GM12878 (cell line): ENCODE data around the gene GSG1L. TPM values are rescaled to one million over a fixed set of nuclear protein-coding genes. Genes with fewer than 3 reads are reported as not detected.

ENCODE experiments used
- ATAC-seq: fragments of 200-7000 bp; cut with Tn5 transposase; 3 replicates; pipeline ENCODE4 v1.9.1; 2020; ENCODE audit warnings: mild to moderate bottlenecking, moderate library complexity
- BruUV-seq: library from RNA; stranded (reverse); fragments of 400-500 nt; replicated peaks from 2 replicates; lab custom pipeline; 2021; lab: Mats Ljungman, UMichigan
- CTCF ChIA-PET: fragments of 300-600 bp; sonication (Branson Sonifier 250); formaldehyde crosslinking; extraction: SDS; loops from one replicate; lab custom pipeline; 2021; ENCODE audit warnings: inconsistent platforms; lab: Yijun Ruan, JAX
- POLR2A ChIA-PET: fragments of 350-600 bp; formaldehyde crosslinking; extraction: SDS; loops from one replicate; lab custom pipeline; 2021; ENCODE audit warnings: inconsistent platforms; lab: Charles Lee
- RAD21 ChIA-PET: fragments of 300-600 bp; sonication (Branson Sonifier 250); formaldehyde crosslinking; loops from one replicate; lab custom pipeline; 2023; ENCODE audit warnings: antibody characterized with exemption; ENCODE audit not compliant: unreplicated experiment; lab: Charles Lee
- SMC1A ChIA-PET: fragments of 300-600 bp; sonication (Branson Sonifier 250); formaldehyde crosslinking; loops from one replicate; lab custom pipeline; 2023; ENCODE audit not compliant: unreplicated experiment, uncharacterized antibody; lab: Charles Lee
- DNase-seq: peaks from one replicate; pipeline ENCODE4 v3.0.0-alpha.2; 2011; ENCODE audit warnings: low read depth, low spot score
- FAIRE-seq: peaks from 3 replicates; lab custom pipeline; 2011; peaks lifted over from hg19 to GRCh38; lab: Jason Lieb, UNC
- H2AFZ ChIP-seq: 2 replicates; pipeline ENCODE4 v1.6.0; 2011; ENCODE audit warnings: low read depth, low read length, control low read depth; ENCODE audit not compliant: control insufficient read depth
- H3K27ac ChIP-seq: 2 replicates; pipeline ENCODE4 v1.5.1; 2011; ENCODE audit warnings: control low read depth; ENCODE audit not compliant: control insufficient read depth, insufficient read depth
- H3K27me3 ChIP-seq, 2 experiments: replicated peaks in 1 of 2; 2 replicates each; pipeline versions ENCODE4 v1.6.0 to v1.6.1; 2011; ENCODE audit warnings: low read length in 1 of 2; ENCODE audit not compliant: control insufficient read depth in 2 of 2, insufficient read depth in 2 of 2
- H3K36me3 ChIP-seq, 2 experiments: 2 replicates each; pipeline ENCODE4 v1.5.1; 2011; ENCODE audit warnings: low read length in 1 of 2; ENCODE audit not compliant: control insufficient read depth in 2 of 2, insufficient read depth in 2 of 2
- H3K4me1 ChIP-seq: 2 replicates; pipeline ENCODE4 v1.6.1; 2011; ENCODE audit warnings: mild to moderate bottlenecking, low read length, moderate library complexity, mixed read lengths; ENCODE audit not compliant: control insufficient read depth, insufficient read depth
- H3K4me2 ChIP-seq: 2 replicates; pipeline ENCODE4 v1.6.0; 2011; ENCODE audit warnings: control low read depth; ENCODE audit not compliant: control insufficient read depth, insufficient read depth
- H3K4me3 ChIP-seq: fragments of 200-600 bp; sonication (generic); 2 replicates; pipeline ENCODE4 v1.5.1; 2016
- H3K79me2 ChIP-seq: 2 replicates; pipeline ENCODE4 v1.6.0; 2011; ENCODE audit warnings: low read length; ENCODE audit not compliant: control insufficient read depth, insufficient read depth
- H3K9ac ChIP-seq: 2 replicates; pipeline ENCODE4 v1.8.0; 2011; ENCODE audit warnings: low read length, control low read depth, mixed read lengths; ENCODE audit not compliant: control insufficient read depth, insufficient read depth
- H3K9me3 ChIP-seq: replicated peaks from 3 replicates; pipeline ENCODE4 v1.5.1; 2011; ENCODE audit warnings: mild to moderate bottlenecking, low read length; ENCODE audit not compliant: control insufficient read depth, insufficient read depth
- H4K20me1 ChIP-seq: 2 replicates; pipeline ENCODE4 v1.6.0; 2011; ENCODE audit not compliant: control insufficient read depth, insufficient read depth
- BACH1 ChIP-seq: fragments of 450-650 bp; IDR thresholded peaks from 2 replicates; pipeline ENCODE4 v1.6.1; 2017; ENCODE audit warnings: mild to moderate bottlenecking, borderline replicate concordance
- BMI1 ChIP-seq: fragments of 450-650 bp; IDR thresholded peaks from 2 replicates; pipeline ENCODE4 v1.6.1; 2016; ENCODE audit warnings: mild to moderate bottlenecking, moderate library complexity, borderline replicate concordance
- BRCA1 ChIP-seq: IDR thresholded peaks from 2 replicates; pipeline ENCODE4 v1.6.1; 2011; ENCODE audit warnings: low read depth, low read length, improper control_type of control experiment
- CHD1 ChIP-seq: IDR thresholded peaks from 2 replicates; pipeline ENCODE4 v1.6.1; 2012; ENCODE audit warnings: low read depth, low read length, improper control_type of control experiment
- CTCF ChIP-seq, 3 experiments: IDR thresholded peaks in 2 of 3; conservative IDR thresholded peaks in 1 of 3; 2 replicates each; pipeline ENCODE4 v1.5.1; 2011; ENCODE audit warnings: low read depth in 3 of 3, low read length in 3 of 3, mild to moderate bottlenecking in 3 of 3, control low read depth in 2 of 3, moderate library complexity in 2 of 3, inconsistent platforms in 1 of 3, mixed read lengths in 1 of 3; ENCODE audit not compliant: control insufficient read depth in 2 of 3, insufficient read depth in 1 of 3; ENCODE audit errors: extremely low read depth in 1 of 3
- HDGF ChIP-seq: fragments of 450-650 bp; IDR thresholded peaks from 2 replicates; pipeline ENCODE4 v1.6.1; 2016; ENCODE audit warnings: antibody characterized with exemption
- NFYB ChIP-seq: IDR thresholded peaks from 2 replicates; pipeline ENCODE4 v1.6.1; 2011; ENCODE audit warnings: low read depth, mild to moderate bottlenecking, low read length, improper control_type of control experiment, moderate library complexity; ENCODE audit not compliant: insufficient read depth
- PAX8 ChIP-seq: fragments of 450-650 bp; IDR thresholded peaks from 2 replicates; pipeline ENCODE4 v1.6.1; 2017; ENCODE audit warnings: mild to moderate bottlenecking, moderate library complexity
- POLR2A ChIP-seq: IDR thresholded peaks from 2 replicates; pipeline ENCODE4 v1.6.1; 2011; ENCODE audit warnings: low read depth, mild to moderate bottlenecking, low read length
- POLR2AphosphoS2 ChIP-seq: IDR thresholded peaks from 2 replicates; pipeline ENCODE4 v1.6.1; 2011; ENCODE audit warnings: low read depth, mild to moderate bottlenecking, low read length, improper control_type of control experiment, moderate library complexity
- SREBF1 ChIP-seq: IDR thresholded peaks from 2 replicates; pipeline ENCODE4 v1.6.1; 2012; ENCODE audit warnings: mild to moderate bottlenecking, low read length
- YBX1 ChIP-seq: fragments of 450-650 bp; IDR thresholded peaks from 2 replicates; pipeline ENCODE4 v1.6.1; 2016; ENCODE audit warnings: antibody characterized with exemption
- ZNF24 ChIP-seq: fragments of 450-650 bp; IDR thresholded peaks from 2 replicates; pipeline ENCODE4 v1.6.1; 2017; ENCODE audit warnings: antibody characterized with exemption, mild to moderate bottlenecking
- ZNF274 ChIP-seq: IDR thresholded peaks from one replicate; pipeline ENCODE4 v1.8.0; 2011; ENCODE audit not compliant: insufficient read length, insufficient read depth
- ZNF687 ChIP-seq: fragments of 450-650 bp; IDR thresholded peaks from 2 replicates; pipeline ENCODE4 v1.6.1; 2017; ENCODE audit warnings: mild to moderate bottlenecking, moderate library complexity
- WGBS: methylation state at CpG from one replicate; pipeline ENCODE4 v1.1.6; 2016; ENCODE audit warnings: low lambda C conversion rate; ENCODE audit not compliant: insufficient replicate concordance, insufficient coverage; ENCODE audit errors: missing lambda C conversion rate; 5-methylcytosine and 5-hydroxymethylcytosine counted together
- in situ Hi-C: fragments of 300-500 bp; cut with MboI; formaldehyde crosslinking; loops from 9 replicates; pipeline ENCODE4 v1.14.3; 2018; ENCODE audit warnings: mixed read lengths
- intact Hi-C: fragments of 100-400 bp; cut with micrococcal nuclease; formaldehyde crosslinking; loops from one replicate; pipeline ENCODE4 v1.14.2; 2022; ENCODE audit not compliant: unreplicated experiment
- polyA plus RNA-seq, 11 experiments: library from polyadenylated mRNA; depleted of rRNA in 4 of 11; unstranded in 6 of 11; stranded (reverse) in 5 of 11; fragments of >200 nt; fragmentation: Nextera tagmentation in 4 of 11; fragmentation: Illumina TruSeq in 1 of 11; extraction: Ambion mirVana in 4 of 11; extraction: Trizol in 1 of 11; gene quantifications; 1 replicate in 1 of 11; 2 replicates in 10 of 11; pipeline versions ENCODE4 v1.2.1 to v1.2.3, GENCODE V29; 2011 to 2016; ENCODE audit warnings: inconsistent platforms in 2 of 11, missing spikeins in 2 of 11, low read depth in 1 of 11
- total RNA-seq, 4 experiments: library from RNA; depleted of rRNA in 3 of 4; stranded (reverse); fragments of >200 nt in 3 of 4; fragmentation: Illumina TruSeq in 1 of 4; extraction: Trizol in 1 of 4; gene quantifications; 2 replicates each; pipeline versions ENCODE4 v1.2.1 to v1.2.3, GENCODE V29; 2013 to 2021
- TF ChIP-seq, protein P1 (sequence below): fragments of 450-650 bp; IDR thresholded peaks from 2 replicates; pipeline ENCODE4 v1.6.1; 2018; ENCODE audit warnings: mild to moderate bottlenecking, low read depth, moderate library complexity; ENCODE audit not compliant: partially characterized antibody

The GSG1L gene
- total and polyA plus RNA-seq, 10 of the 15 experiments (the other 5 are each of a cell fraction or from before 2014, with no cell fraction given): not detected

GRCh38 chr16:27759301-27759871 is 304.1 kb downstream of the GSG1L start:
- CTCF ChIA-PET: interaction anchor here (1.3 kb wide), 1 partner anchor 119 kb away, joined by 3 read pairs; no protein-coding TSS in a partner anchor
- no peak for FAIRE-seq
- TF ChIP-seq NFYB (no peak), SREBF1 (no peak), BACH1 (no peak), BRCA1 (no peak), ZNF274 (no peak), BMI1 (no peak), HDGF (no peak), PAX8 (no peak), POLR2A (no peak), POLR2AphosphoS2 (no peak), CTCF (IDR thresholded peaks at IDR 0.05 in 2 of 3, conservative IDR thresholded peaks at IDR 0.05 in 1 of 3; ENCODE audit: control insufficient read depth in 2 of 3, extremely low read depth in 1 of 3, insufficient read depth in 1 of 3, low read depth in 3 of 3, low read length in 3 of 3) (no peak), YBX1 (no peak), ZNF687 (no peak), ZNF24 (no peak), CHD1 (no peak)
- TF ChIP-seq, protein P1, sequence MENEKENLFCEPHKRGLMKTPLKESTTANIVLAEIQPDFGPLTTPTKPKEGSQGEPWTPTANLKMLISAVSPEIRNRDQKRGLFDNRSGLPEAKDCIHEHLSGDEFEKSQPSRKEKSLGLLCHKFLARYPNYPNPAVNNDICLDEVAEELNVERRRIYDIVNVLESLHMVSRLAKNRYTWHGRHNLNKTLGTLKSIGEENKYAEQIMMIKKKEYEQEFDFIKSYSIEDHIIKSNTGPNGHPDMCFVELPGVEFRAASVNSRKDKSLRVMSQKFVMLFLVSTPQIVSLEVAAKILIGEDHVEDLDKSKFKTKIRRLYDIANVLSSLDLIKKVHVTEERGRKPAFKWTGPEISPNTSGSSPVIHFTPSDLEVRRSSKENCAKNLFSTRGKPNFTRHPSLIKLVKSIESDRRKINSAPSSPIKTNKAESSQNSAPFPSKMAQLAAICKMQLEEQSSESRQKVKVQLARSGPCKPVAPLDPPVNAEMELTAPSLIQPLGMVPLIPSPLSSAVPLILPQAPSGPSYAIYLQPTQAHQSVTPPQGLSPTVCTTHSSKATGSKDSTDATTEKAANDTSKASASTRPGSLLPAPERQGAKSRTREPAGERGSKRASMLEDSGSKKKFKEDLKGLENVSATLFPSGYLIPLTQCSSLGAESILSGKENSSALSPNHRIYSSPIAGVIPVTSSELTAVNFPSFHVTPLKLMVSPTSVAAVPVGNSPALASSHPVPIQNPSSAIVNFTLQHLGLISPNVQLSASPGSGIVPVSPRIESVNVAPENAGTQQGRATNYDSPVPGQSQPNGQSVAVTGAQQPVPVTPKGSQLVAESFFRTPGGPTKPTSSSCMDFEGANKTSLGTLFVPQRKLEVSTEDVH: no peak

More at GRCh38 chr16:27759301-27759871, 304.1 kb downstream of the GSG1L start:
- DNase-seq (no peak), ATAC-seq (no peak)
- WGBS: 100% methylated on average over 9 of the region's 9 CpGs
- Histone ChIP-seq H3K9me3 (no peaks in the 10 kb centered on the region), H4K20me1 (no peaks in the 10 kb centered on the region), H3K4me3 (no peak overlapping the region), H3K36me3 (no peaks in the 10 kb centered on the region; a peak in 1 of 4 replicates), H3K27me3 (no peaks in the 10 kb centered on the region), H3K9ac (no peak overlapping the region), H3K27ac (no peak overlapping the region), H3K4me2 (no peak overlapping the region), H3K79me2 (no peaks in the 10 kb centered on the region), H3K4me1 (no peaks in the 10 kb centered on the region), H2AFZ (no peak overlapping the region)
- intact Hi-C loops (no loop called here), in situ Hi-C loops (no loop called here)
- BruUV-seq: no TSS peak
- POLR2A ChIA-PET: no interaction called here
- RAD21 ChIA-PET: interaction anchor here (0.8 to 1.7 kb wide), 2 partner anchors 11 to 12 kb away, joined by 3 read pairs; no protein-coding TSS in a partner anchor
- SMC1A ChIA-PET: no interaction called here
